Loucy (cell line): ENCODE data around the gene POU5F2.

ENCODE experiments used
- H2AFZ ChIP-seq: fragments of 200-600 bp; sonication (generic); 2 replicates; pipeline ENCODE4 v1.6.0; 2016; ENCODE audit warnings: antibody characterized with exemption, mild to moderate bottlenecking, low read length, moderate library complexity
- H3F3A ChIP-seq: fragments of 200-600 bp; 2 replicates; pipeline ENCODE4 v1.6.0; 2016; ENCODE audit warnings: antibody characterized with exemption, low read depth, mild to moderate bottlenecking
- H3K27me3 ChIP-seq: fragments of 200-600 bp; sonication (generic); 2 replicates; pipeline ENCODE4 v1.6.1; 2014; ENCODE audit warnings: low read length, mild to moderate bottlenecking; ENCODE audit not compliant: insufficient read depth, poor library complexity, severe bottlenecking
- H3K36me3 ChIP-seq: fragments of 200-600 bp; sonication (generic); 2 replicates; pipeline ENCODE4 v1.6.1; 2016; ENCODE audit warnings: low read length; ENCODE audit not compliant: insufficient read depth
- H3K4me1 ChIP-seq: fragments of 200-600 bp; sonication (generic); 2 replicates; pipeline ENCODE4 v1.5.1; 2014; ENCODE audit warnings: low read length, mild to moderate bottlenecking; ENCODE audit not compliant: insufficient read depth, poor library complexity, severe bottlenecking
- H3K4me2 ChIP-seq: fragments of 200-600 bp; sonication (generic); 2 replicates; pipeline ENCODE4 v1.6.0; 2014; ENCODE audit warnings: antibody characterized with exemption, low read length, low read depth, mild to moderate bottlenecking; ENCODE audit not compliant: poor library complexity, severe bottlenecking
- H3K4me3 ChIP-seq: fragments of 200-600 bp; sonication (generic); 2 replicates; pipeline ENCODE4 v1.5.1; 2014; ENCODE audit warnings: low read length, mild to moderate bottlenecking, mixed read lengths; ENCODE audit not compliant: poor library complexity, severe bottlenecking
- H3K79me2 ChIP-seq: fragments of 200-600 bp; sonication (generic); 2 replicates; pipeline ENCODE4 v1.6.1; 2014; ENCODE audit warnings: low read length; ENCODE audit not compliant: insufficient read depth
- H3K9ac ChIP-seq: fragments of 200-600 bp; sonication (generic); 2 replicates; pipeline ENCODE4 v1.6.0; 2014; ENCODE audit warnings: mild to moderate bottlenecking, low read depth, low read length, moderate library complexity; ENCODE audit not compliant: poor library complexity, severe bottlenecking
- H3K9me2 ChIP-seq: fragments of 200-600 bp; sonication (generic); replicated peaks from 2 replicates; pipeline ENCODE4 v1.6.1; 2016; ENCODE audit warnings: low read depth, low read length, mixed read lengths
- H3K9me3 ChIP-seq: fragments of 200-600 bp; sonication (generic); 2 replicates; pipeline ENCODE4 v1.6.1; 2014; ENCODE audit warnings: mild to moderate bottlenecking, antibody characterized with exemption, low read length, low read depth; ENCODE audit not compliant: insufficient read depth
- H4K20me1 ChIP-seq: fragments of 200-600 bp; sonication (generic); 2 replicates; pipeline ENCODE4 v1.6.0; 2014; ENCODE audit warnings: antibody characterized with exemption, low read length, mild to moderate bottlenecking; ENCODE audit not compliant: insufficient read depth, poor library complexity, severe bottlenecking
- CTCF ChIP-seq: fragments of 200-600 bp; sonication (generic); conservative IDR thresholded peaks from 2 replicates; pipeline ENCODE4 v1.5.1; 2014; ENCODE audit warnings: mild to moderate bottlenecking, antibody characterized with exemption, low read length
- EZH2phosphoT487 ChIP-seq: fragments of 200-600 bp; IDR thresholded peaks from 2 replicates; pipeline ENCODE4 v1.6.1; 2018; ENCODE audit warnings: antibody characterized with exemption, mild to moderate bottlenecking, moderate library complexity, borderline replicate concordance

The POU5F2 gene

GRCh38 chr5:93777620-93778019, 36.2 kb upstream of the POU5F2 start:
- Histone ChIP-seq H2AFZ (no peak overlapping the region), H3K27me3 (no peaks in the 10 kb centered on the region), H3K9me2 (no peaks in the 10 kb centered on the region), H3F3A (no peaks in the 10 kb centered on the region), H4K20me1 (no peaks in the 10 kb centered on the region), H3K9me3 (no peaks in the 10 kb centered on the region), H3K79me2 (no peaks in the 10 kb centered on the region), H3K4me3 (no peak overlapping the region), H3K4me1 (no peaks in the 10 kb centered on the region), H3K36me3 (no peaks in the 10 kb centered on the region), H3K9ac (no peak overlapping the region), H3K4me2 (no peak overlapping the region)
- TF ChIP-seq EZH2phosphoT487, result no peak
- TF ChIP-seq CTCF, result no peak

GRCh38 chr5:93756372-93756771, 15.0 kb upstream of the POU5F2 start:
- H3K4me3 ChIP-seq, result no peak overlapping the region
- no peak for TF ChIP-seq CTCF
- no peak for TF ChIP-seq EZH2phosphoT487
- H3K9ac ChIP-seq, result no peak overlapping the region
- H3K27me3 ChIP-seq, result no peaks in the 10 kb centered on the region
- no peaks in the 10 kb centered on the region for H4K20me1 ChIP-seq
- H3K4me1 ChIP-seq, result no peaks in the 10 kb centered on the region
- no peaks in the 10 kb centered on the region for H3K79me2 ChIP-seq
- H3K9me3 ChIP-seq, result no peaks in the 10 kb centered on the region
- no peak overlapping the region for H3K4me2 ChIP-seq
- H3K9me2 ChIP-seq, result no peaks in the 10 kb centered on the region
- no peaks in the 10 kb centered on the region for H3K36me3 ChIP-seq
- no peak overlapping the region for H2AFZ ChIP-seq
- no peaks in the 10 kb centered on the region for H3F3A ChIP-seq

GRCh38 chr5:93755716-93756115, 14.3 kb upstream of the POU5F2 start:
- no peak overlapping the region for H2AFZ ChIP-seq
- H3K4me3 ChIP-seq, result no peak overlapping the region
- no peaks in the 10 kb centered on the region for H3K9me3 ChIP-seq
- H3K27me3 ChIP-seq, result no peaks in the 10 kb centered on the region
- no peaks in the 10 kb centered on the region for H3K4me1 ChIP-seq
- H3K9ac ChIP-seq, result no peak overlapping the region
- no peak overlapping the region for H3K4me2 ChIP-seq
- H3K36me3 ChIP-seq, result no peaks in the 10 kb centered on the region
- no peaks in the 10 kb centered on the region for H3K79me2 ChIP-seq
- H3K9me2 ChIP-seq, result no peaks in the 10 kb centered on the region
- no peaks in the 10 kb centered on the region for H3F3A ChIP-seq
- TF ChIP-seq CTCF (no peak), EZH2phosphoT487 (no peak)
- no peaks in the 10 kb centered on the region for H4K20me1 ChIP-seq
